Uterus (tissue), 2 donors: Measurements from ENCODE around the gene HSH2D.

Experiments
- CTCF ChIP-seq, 4 experiments: fragments of 200-600 bp in 2 of 4; fragments of 450-650 bp in 2 of 4; sonication (generic) in 2 of 4; IDR thresholded peaks; one replicate each; pipeline ENCODE4 v1.5.1; 2016 to 2019; ENCODE audit warnings: antibody characterized with exemption in 4 of 4, mild to moderate bottlenecking in 2 of 4, moderate library complexity in 1 of 4
- POLR2A ChIP-seq, 2 donors: fragments of 450-650 bp; IDR thresholded peaks; one replicate each; pipeline ENCODE4 v1.6.1; 2016; ENCODE audit warnings: antibody characterized with exemption in 2 of 2, mild to moderate bottlenecking in 1 of 2, moderate library complexity in 1 of 2

DNA sequence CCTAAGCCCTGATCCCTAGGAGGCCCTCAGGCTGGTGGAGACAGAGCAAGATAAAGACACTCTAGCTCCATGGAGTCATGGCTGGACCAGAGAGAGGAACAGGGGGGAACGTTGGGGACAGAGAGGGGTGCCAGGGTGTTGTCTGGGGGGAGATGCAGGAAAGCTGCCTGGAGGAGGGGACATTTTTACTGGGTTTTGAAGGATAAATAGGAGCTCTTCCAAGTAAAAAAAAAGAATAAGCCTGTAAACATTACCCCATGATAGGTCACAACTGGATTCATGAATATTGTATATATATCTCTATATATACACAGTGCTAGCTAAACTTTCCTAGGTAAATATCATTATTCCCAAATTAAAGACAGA is 714 bp downstream of the HSH2D start:
- TF ChIP-seq CTCF (IDR thresholded peaks at IDR 0.05) = no peak
- no peak for TF ChIP-seq POLR2A (IDR thresholded peaks at IDR 0.05)
